ENCODE measurements around the gene OPTN. TPM values are rescaled to one million over a fixed set of nuclear protein-coding genes. Genes with fewer than 3 reads are reported as not detected.

OPTN gene
- total and polyA plus RNA-seq, 10 of the 15 experiments (the other 5 are each of a cell fraction or from before 2014, with no cell fraction given) = 15.2 to 42.4 (median 25.5) TPM

DNA sequence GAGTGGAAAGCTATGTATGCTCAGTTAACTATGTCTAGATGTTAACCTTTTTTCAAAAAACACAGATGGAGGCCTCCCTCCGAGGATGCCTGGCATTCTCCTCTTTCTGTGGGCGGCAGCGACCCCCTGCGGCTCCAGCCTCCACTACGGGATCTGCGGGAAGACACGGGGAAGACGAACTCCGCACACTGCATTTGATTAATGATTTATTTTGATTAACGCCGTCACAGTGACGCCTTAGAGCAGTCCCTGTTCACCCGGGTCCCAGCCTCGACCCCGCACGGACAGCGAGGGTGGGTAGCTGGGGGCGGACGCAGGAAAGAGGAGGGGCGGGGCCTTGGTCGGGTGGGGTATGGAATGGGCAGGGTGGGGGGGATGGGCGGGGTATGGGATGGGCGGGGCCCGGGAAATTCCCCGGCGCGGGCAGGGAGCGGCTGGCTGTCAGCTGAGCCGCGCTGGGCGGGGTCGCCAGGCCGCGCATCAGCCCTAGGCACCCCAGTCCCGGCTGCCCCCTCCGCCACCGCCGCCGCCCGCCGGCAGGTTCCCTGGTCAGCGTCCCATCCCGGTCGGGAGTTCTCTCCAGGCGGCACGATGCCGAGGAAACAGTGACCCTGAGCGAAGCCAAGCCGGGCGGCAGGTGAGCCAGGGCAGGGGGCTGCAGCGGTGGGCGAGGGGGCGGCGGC is at the start of gene OPTN (continued):
- TF ChIP-seq, protein P1, sequence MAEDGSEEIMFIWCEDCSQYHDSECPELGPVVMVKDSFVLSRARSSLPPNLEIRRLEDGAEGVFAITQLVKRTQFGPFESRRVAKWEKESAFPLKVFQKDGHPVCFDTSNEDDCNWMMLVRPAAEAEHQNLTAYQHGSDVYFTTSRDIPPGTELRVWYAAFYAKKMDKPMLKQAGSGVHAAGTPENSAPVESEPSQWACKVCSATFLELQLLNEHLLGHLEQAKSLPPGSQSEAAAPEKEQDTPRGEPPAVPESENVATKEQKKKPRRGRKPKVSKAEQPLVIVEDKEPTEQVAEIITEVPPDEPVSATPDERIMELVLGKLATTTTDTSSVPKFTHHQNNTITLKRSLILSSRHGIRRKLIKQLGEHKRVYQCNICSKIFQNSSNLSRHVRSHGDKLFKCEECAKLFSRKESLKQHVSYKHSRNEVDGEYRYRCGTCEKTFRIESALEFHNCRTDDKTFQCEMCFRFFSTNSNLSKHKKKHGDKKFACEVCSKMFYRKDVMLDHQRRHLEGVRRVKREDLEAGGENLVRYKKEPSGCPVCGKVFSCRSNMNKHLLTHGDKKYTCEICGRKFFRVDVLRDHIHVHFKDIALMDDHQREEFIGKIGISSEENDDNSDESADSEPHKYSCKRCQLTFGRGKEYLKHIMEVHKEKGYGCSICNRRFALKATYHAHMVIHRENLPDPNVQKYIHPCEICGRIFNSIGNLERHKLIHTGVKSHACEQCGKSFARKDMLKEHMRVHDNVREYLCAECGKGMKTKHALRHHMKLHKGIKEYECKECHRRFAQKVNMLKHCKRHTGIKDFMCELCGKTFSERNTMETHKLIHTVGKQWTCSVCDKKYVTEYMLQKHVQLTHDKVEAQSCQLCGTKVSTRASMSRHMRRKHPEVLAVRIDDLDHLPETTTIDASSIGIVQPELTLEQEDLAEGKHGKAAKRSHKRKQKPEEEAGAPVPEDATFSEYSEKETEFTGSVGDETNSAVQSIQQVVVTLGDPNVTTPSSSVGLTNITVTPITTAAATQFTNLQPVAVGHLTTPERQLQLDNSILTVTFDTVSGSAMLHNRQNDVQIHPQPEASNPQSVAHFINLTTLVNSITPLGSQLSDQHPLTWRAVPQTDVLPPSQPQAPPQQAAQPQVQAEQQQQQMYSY (CRISPR knock-in tag; IDR thresholded peaks at IDR 0.05) = no peak

- intact Hi-C loops (cut with micrococcal nuclease; ENCODE audit: unreplicated experiment) (no loop called here), in situ Hi-C loops (cut with MboI) (no loop called here)
- no peak overlapping the region for H3K9ac ChIP-seq (ENCODE audit: control insufficient read depth, insufficient read depth, low read length)
- H3K4me3 ChIP-seq = no peak overlapping the region
- H2AFZ ChIP-seq (ENCODE audit: control insufficient read depth, low read depth, low read length) = no peak overlapping the region
- RAD21 ChIA-PET (ENCODE audit: unreplicated experiment) = no interaction called here
- POLR2A ChIA-PET = no interaction called here
- 8% methylated on average over 7 of the region's 7 CpGs for WGBS (ENCODE audit: insufficient coverage, insufficient replicate concordance, low lambda C conversion rate, missing lambda C conversion rate)
- SMC1A ChIA-PET (ENCODE audit: uncharacterized antibody, unreplicated experiment) = no interaction called here
- no peaks in the 10 kb centered on the region for H3K79me2 ChIP-seq (ENCODE audit: control insufficient read depth, insufficient read depth, low read length)
- no peaks in the 10 kb centered on the region for H3K36me3 ChIP-seq (ENCODE audit: control insufficient read depth in 2 of 2, insufficient read depth in 2 of 2, low read length in 1 of 2)
- no TSS peak for BruUV-seq (replicated peaks)
- CTCF ChIA-PET = interaction anchor here (0.6 kb wide), 1 partner anchor 681 kb away, joined by 3 read pairs; no protein-coding TSS in a partner anchor
- H3K4me2 ChIP-seq (ENCODE audit: control insufficient read depth, insufficient read depth) = no peak overlapping the region
- ATAC-seq = no peak
- no peaks in the 10 kb centered on the region for H3K9me3 ChIP-seq (replicated peaks; ENCODE audit: control insufficient read depth, insufficient read depth, low read length)
- no peak for FAIRE-seq
- no peaks in the 10 kb centered on the region for H4K20me1 ChIP-seq (ENCODE audit: control insufficient read depth, insufficient read depth)
- no peaks in the 10 kb centered on the region for H3K4me1 ChIP-seq (ENCODE audit: control insufficient read depth, insufficient read depth, low read length)
- no peak overlapping the region for H3K27ac ChIP-seq (ENCODE audit: control insufficient read depth, insufficient read depth)
- DNase-seq (ENCODE audit: low read depth, low spot score) = no peak
- H3K27me3 ChIP-seq (replicated peaks in 1 of 2; ENCODE audit: control insufficient read depth in 2 of 2, insufficient read depth in 2 of 2, low read length in 1 of 2) = no peaks in the 10 kb centered on the region
- TF ChIP-seq NFYB (IDR thresholded peaks at IDR 0.05; ENCODE audit: insufficient read depth, low read depth, low read length) (no peak), KAT2A (conservative IDR thresholded peaks at IDR 0.05; ENCODE audit: control insufficient read depth, low read depth, low read length) (no peak), CBX5 (IDR thresholded peaks at IDR 0.05; ENCODE audit: low read depth) (no peak), RBBP5 (conservative IDR thresholded peaks at IDR 0.05) (no peak), ZBTB11 (CRISPR knock-in tag; IDR thresholded peaks at IDR 0.05) (no peak), SIX5 (IDR thresholded peaks at IDR 0.05; ENCODE audit: low read depth, low read length, severe bottlenecking) (no peak), PAX5 (IDR thresholded peaks at IDR 0.05; ENCODE audit: borderline replicate concordance, low read depth, low read length) (no peak), POLR2AphosphoS2 (IDR thresholded peaks at IDR 0.05; ENCODE audit: low read depth, low read length) (no peak)
- TF ChIP-seq, protein P2, sequence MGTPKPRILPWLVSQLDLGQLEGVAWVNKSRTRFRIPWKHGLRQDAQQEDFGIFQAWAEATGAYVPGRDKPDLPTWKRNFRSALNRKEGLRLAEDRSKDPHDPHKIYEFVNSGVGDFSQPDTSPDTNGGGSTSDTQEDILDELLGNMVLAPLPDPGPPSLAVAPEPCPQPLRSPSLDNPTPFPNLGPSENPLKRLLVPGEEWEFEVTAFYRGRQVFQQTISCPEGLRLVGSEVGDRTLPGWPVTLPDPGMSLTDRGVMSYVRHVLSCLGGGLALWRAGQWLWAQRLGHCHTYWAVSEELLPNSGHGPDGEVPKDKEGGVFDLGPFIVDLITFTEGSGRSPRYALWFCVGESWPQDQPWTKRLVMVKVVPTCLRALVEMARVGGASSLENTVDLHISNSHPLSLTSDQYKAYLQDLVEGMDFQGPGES (IDR thresholded peaks at IDR 0.05) = no peak
These were observed 48.8 kb upstream of the OPTN start for GRCh38 chr10:13051126-13051694.
